Gastrocnemius medialis (tissue), 4 donors: ENCODE results near the gene TNNI3K. TPM values are rescaled to one million over a fixed set of nuclear protein-coding genes. Genes with fewer than 3 reads are reported as not detected.
A peak's percentile ranks its signal among the peaks of the same experiment; 100 is the strongest.

Source experiments
- ATAC-seq, 2 donors: fragments of 150-250 bp; one replicate each; pipeline ENCODE4 v1.9.1; 2016
- DNase-seq, 2 donors: peaks; one replicate each; pipeline ENCODE4 v3.0.0-alpha.2; 2019
- H3K27ac ChIP-seq, 4 donors: fragments of 200-600 bp; sonication (generic); 1 replicate in 1 of 4; 2 replicates in 3 of 4; pipeline ENCODE4 v1.5.1; 2016 to 2018; ENCODE audit warnings: mild to moderate bottlenecking in 2 of 4, moderate library complexity in 1 of 4
- H3K27me3 ChIP-seq, 3 donors: fragments of 200-600 bp; sonication (generic) in 2 of 3; 1 replicate in 1 of 3; 2 replicates in 2 of 3; pipeline versions ENCODE4 v1.5.1 to v1.6.0; 2016 to 2019; ENCODE audit warnings: mild to moderate bottlenecking in 1 of 3, moderate library complexity in 1 of 3
- H3K36me3 ChIP-seq, 2 donors: fragments of 200-600 bp; sonication (generic) in 1 of 2; one replicate each; pipeline ENCODE4 v1.5.1; 2017 to 2018
- H3K4me1 ChIP-seq, 2 donors: fragments of 200-600 bp; sonication (generic) in 1 of 2; one replicate each; pipeline ENCODE4 v1.5.1; 2016 to 2017; ENCODE audit warnings: mild to moderate bottlenecking in 2 of 2
- H3K4me3 ChIP-seq, 4 donors: fragments of 200-600 bp; sonication (generic) in 3 of 4; 1 replicate in 1 of 4; 2 replicates in 3 of 4; pipeline ENCODE4 v1.5.1; 2016 to 2019; ENCODE audit warnings: mild to moderate bottlenecking in 2 of 4
- H3K9me3 ChIP-seq, 3 donors: fragments of 200-600 bp; sonication (generic) in 2 of 3; 1 replicate in 1 of 3; 2 replicates in 2 of 3; pipeline ENCODE4 v1.5.1; 2016 to 2019
- CTCF ChIP-seq, 5 experiments: fragments of 450-650 bp in 3 of 5; fragments of 200-600 bp in 2 of 5; sonication (generic) in 2 of 5; IDR thresholded peaks in 4 of 5; conservative IDR thresholded peaks in 1 of 5; 1 replicate in 4 of 5; 2 replicates in 1 of 5; pipeline ENCODE4 v1.5.1; 2016 to 2019; ENCODE audit warnings: antibody characterized with exemption in 5 of 5, mild to moderate bottlenecking in 3 of 5, moderate library complexity in 3 of 5
- POLR2A ChIP-seq, 2 donors: fragments of 450-650 bp; IDR thresholded peaks; one replicate each; pipeline ENCODE4 v1.6.1; 2017; ENCODE audit warnings: antibody characterized with exemption in 2 of 2, mild to moderate bottlenecking in 2 of 2, moderate library complexity in 2 of 2
- in situ Hi-C, 4 donors: fragments of 200-750 bp; cut with MboI; loops; one replicate each; pipeline versions ENCODE4 v1.15.0 to v1.8.0; 2017; ENCODE audit warnings: low sequenced_read_pairs in 4 of 4
- intact Hi-C: fragments of 100-400 bp; cut with DNase I; formaldehyde crosslinking; loops from one replicate; pipeline ENCODE4 v1.15.1; 2023; ENCODE audit warnings: low total_unique reads
- total RNA-seq, 4 donors: library from RNA; depleted of rRNA; stranded (reverse); fragments of >200 nt; gene quantifications; one replicate each; pipeline versions ENCODE4 v1.1.0 to v1.2.3, GENCODE V29; 2016

Gene TNNI3K
- total RNA-seq, 4 donors from 2014 or later: 0.39 to 8.6 (median 4.0) TPM

- TF ChIP-seq POLR2A (IDR thresholded peaks at IDR 0.05): no peak
- TF ChIP-seq CTCF (IDR thresholded peaks at IDR 0.05 in 4 of 5, conservative IDR thresholded peaks at IDR 0.05 in 1 of 5): no peak
- intact Hi-C loops (no loop called here), in situ Hi-C loops (no loop called here)
- H3K27ac ChIP-seq: no peak overlapping the region
- peaks cover 0 to 4% of the 10 kb centered on the region in 2 donors for H3K4me1 ChIP-seq
- ATAC-seq (no peak), DNase-seq (no peak)
- no peaks in the 10 kb centered on the region for H3K9me3 ChIP-seq
- no peaks in the 10 kb centered on the region for H3K36me3 ChIP-seq
- H3K4me3 ChIP-seq: no peak overlapping the region
- H3K27me3 ChIP-seq: no peaks in the 10 kb centered on the region
Measured at GRCh38 chr1:74467786-74468377, 232.7 kb downstream of the TNNI3K start.

GRCh38 chr1:74468982-74469603 is 233.9 kb downstream of the TNNI3K start:
- intact Hi-C loops (no loop called here), in situ Hi-C loops (no loop called here)
- no peak overlapping the region for H3K4me3 ChIP-seq
- H3K9me3 ChIP-seq: no peaks in the 10 kb centered on the region
- H3K27ac ChIP-seq: no peak overlapping the region
- no peaks in the 10 kb centered on the region for H3K27me3 ChIP-seq
- no peak for TF ChIP-seq POLR2A (IDR thresholded peaks at IDR 0.05)
- peak in 2 of 5 experiments; percentile 33 to 46 for TF ChIP-seq CTCF (IDR thresholded peaks at IDR 0.05 in 4 of 5, conservative IDR thresholded peaks at IDR 0.05 in 1 of 5)
- H3K4me1 ChIP-seq: peaks cover 0 to 4% of the 10 kb centered on the region in 2 donors
- no peak for DNase-seq
- ATAC-seq: no peak
- no peaks in the 10 kb centered on the region for H3K36me3 ChIP-seq

DNA sequence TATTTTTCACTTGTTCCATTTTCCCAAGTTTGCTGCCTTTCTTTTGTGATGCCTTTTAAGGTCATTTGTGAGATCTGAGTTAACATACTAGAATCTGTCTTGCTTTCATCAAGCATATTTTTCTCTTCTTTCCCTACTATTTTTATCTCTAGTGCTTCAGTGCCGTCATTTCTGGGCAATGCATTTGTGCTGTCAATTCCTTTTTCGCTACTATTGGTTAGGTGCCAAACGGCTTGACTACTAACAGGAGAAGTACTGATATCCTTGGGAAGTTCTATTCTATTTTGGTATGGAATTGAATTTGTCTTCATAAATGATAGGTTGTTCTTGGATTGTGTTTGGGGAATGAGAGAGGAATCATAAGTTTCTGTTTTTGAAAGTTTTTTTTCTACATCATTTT is 235.1 kb downstream of the TNNI3K start:
- Histone ChIP-seq H3K9me3 (no peaks in the 10 kb centered on the region), H3K36me3 (no peaks in the 10 kb centered on the region), H3K27ac (no peak overlapping the region), H3K27me3 (no peaks in the 10 kb centered on the region), H3K4me1 (peaks cover 0 to 4% of the 10 kb centered on the region in 2 donors), H3K4me3 (no peak overlapping the region)
- in situ Hi-C loops (no loop called here), intact Hi-C loops (no loop called here)
- TF ChIP-seq CTCF (IDR thresholded peaks at IDR 0.05 in 4 of 5, conservative IDR thresholded peaks at IDR 0.05 in 1 of 5): no peak
- no peak for TF ChIP-seq POLR2A (IDR thresholded peaks at IDR 0.05)
- no peak for DNase-seq
- no peak for ATAC-seq

GRCh38 chr1:74470936-74471335 is 235.7 kb downstream of the TNNI3K start:
- DNase-seq (no peak), ATAC-seq (no peak)
- no peak overlapping the region for H3K27ac ChIP-seq
- intact Hi-C loops: no loop called here
- H3K4me1 ChIP-seq: peaks cover 0 to 4% of the 10 kb centered on the region in 2 donors
- H3K36me3 ChIP-seq: no peaks in the 10 kb centered on the region
- H3K9me3 ChIP-seq: no peaks in the 10 kb centered on the region
- H3K27me3 ChIP-seq: no peaks in the 10 kb centered on the region
- in situ Hi-C loops: no loop called here
- TF ChIP-seq POLR2A (IDR thresholded peaks at IDR 0.05) (no peak), CTCF (IDR thresholded peaks at IDR 0.05 in 4 of 5, conservative IDR thresholded peaks at IDR 0.05 in 1 of 5) (no peak)
- no peak overlapping the region for H3K4me3 ChIP-seq
